GM12801 (cell line): ENCODE data around the gene LRRC42.

Experiments
- CTCF ChIP-seq: IDR thresholded peaks from one replicate; pipeline ENCODE4 v1.5.1; 2011; ENCODE audit warnings: control low read depth; ENCODE audit not compliant: insufficient read length; ENCODE audit errors: extremely low read depth

LRRC42 gene

GRCh38 chr1:53992085-53992874 is 46.1 kb downstream of the LRRC42 start:
- TF ChIP-seq CTCF, result no peak

DNA sequence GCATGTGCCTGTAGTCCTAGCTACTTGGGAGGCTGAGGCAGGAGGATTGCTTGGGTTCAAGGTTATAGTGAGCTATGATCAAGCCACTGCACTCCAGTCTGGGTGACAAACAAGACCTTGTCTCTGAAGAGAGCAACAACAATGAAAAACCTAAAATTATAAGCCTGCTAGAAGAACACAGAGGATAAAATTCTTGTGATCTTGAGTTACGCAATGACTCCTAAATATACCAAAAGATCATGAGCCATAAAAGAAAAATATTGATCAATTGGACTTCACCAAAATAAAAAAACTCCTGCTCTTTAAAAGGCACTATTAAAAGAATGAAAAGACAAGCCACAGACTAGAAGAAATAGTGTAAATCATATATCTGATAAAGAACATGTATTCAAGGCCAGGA is 49.5 kb downstream of the LRRC42 start:
- TF ChIP-seq CTCF, result no peak

- no peak for TF ChIP-seq CTCF
Observed at GRCh38 chr1:53998223-53998622, 52.1 kb downstream of the LRRC42 start.

GRCh38 chr1:53999920-54000319 is 53.8 kb downstream of the LRRC42 start:
- no peak for TF ChIP-seq CTCF

- TF ChIP-seq CTCF, result no peak
Observed at GRCh38 chr1:54001591-54001990, 55.4 kb downstream of the LRRC42 start.

DNA sequence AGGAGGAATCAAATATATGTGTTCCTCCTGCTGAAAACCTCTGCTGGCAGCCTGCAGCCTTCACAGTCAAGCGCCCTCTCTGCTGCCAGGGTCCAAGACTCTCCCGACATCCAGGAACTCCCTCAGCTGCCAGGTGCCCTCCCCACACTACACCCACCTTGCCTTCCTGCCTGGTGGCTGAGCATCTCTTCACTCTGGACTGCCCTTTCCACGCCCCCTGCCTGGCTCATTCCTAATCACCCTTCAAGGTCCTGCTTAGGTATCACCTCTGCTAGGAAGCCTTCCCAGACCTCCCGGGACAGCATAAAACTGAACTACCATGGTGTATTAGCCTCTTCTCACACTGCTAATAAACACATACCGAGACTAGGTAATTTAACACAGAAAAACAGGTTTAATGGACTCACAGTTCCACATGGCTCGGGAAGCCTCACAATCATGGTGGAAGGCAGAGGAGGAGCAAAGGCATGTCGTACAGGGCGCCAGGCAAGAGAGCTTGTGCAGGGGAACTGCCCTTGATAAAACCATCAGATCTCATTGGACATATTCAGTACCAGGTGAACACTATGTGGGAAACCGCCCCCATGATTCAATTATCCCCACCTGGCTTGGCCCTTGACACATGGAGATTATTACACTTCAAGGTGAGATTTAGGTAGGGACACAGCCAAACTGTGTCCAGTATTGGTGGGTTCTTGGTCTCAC is 56.5 kb downstream of the LRRC42 start:
- TF ChIP-seq CTCF, result no peak

DNA sequence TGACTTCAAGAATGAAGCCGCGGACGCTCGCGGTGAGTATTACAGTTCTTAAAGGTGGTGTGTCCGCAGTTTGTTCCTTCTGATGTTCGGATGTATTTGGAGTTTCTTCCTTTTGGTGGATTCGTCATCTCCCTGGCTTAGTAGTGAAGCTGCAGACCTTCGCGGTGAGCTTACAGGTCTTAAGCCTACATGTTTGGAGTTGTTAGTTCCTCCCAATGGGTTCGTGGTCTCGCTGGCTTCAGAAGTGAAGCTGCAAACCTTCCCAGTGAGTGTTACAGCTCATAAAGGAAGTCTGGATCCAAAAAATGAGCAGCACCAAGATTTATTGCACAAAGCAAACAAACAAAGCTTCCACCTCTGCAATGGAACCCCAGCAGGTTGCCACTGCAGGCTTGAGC is 57.1 kb downstream of the LRRC42 start:
- TF ChIP-seq CTCF, result no peak
